Ishikawa (cell line): ENCODE data around the gene CRB3.
A peak's percentile ranks its signal among the peaks of the same experiment; 100 is the strongest.

Experiments
- CEBPB ChIP-seq: IDR thresholded peaks from 2 replicates; pipeline ENCODE4 v1.6.1; 2012
- CREB1 ChIP-seq: IDR thresholded peaks from 2 replicates; pipeline ENCODE4 v1.6.1; 2012; ENCODE audit warnings: low read depth
- EGR1 ChIP-seq: IDR thresholded peaks from 2 replicates; pipeline ENCODE4 v1.6.1; 2012
- EP300 ChIP-seq: IDR thresholded peaks from 2 replicates; pipeline ENCODE4 v1.6.1; 2012; ENCODE audit warnings: borderline replicate concordance
- FOXM1 ChIP-seq: IDR thresholded peaks from 2 replicates; pipeline ENCODE4 v1.6.1; 2012; ENCODE audit warnings: low read depth, borderline replicate concordance
- MAX ChIP-seq: IDR thresholded peaks from 2 replicates; pipeline ENCODE4 v1.6.1; 2012
- NFIC ChIP-seq: IDR thresholded peaks from 2 replicates; pipeline ENCODE4 v1.6.1; 2012
- RAD21 ChIP-seq: IDR thresholded peaks from 2 replicates; pipeline ENCODE4 v1.6.1; 2012; ENCODE audit warnings: low read depth
- REST ChIP-seq: IDR thresholded peaks from 2 replicates; pipeline ENCODE4 v1.6.1; 2012; ENCODE audit warnings: low read depth, mild to moderate bottlenecking
- TAF1 ChIP-seq: IDR thresholded peaks from 2 replicates; pipeline ENCODE4 v1.6.1; 2012; ENCODE audit warnings: low read depth, mild to moderate bottlenecking
- TCF12 ChIP-seq: IDR thresholded peaks from 2 replicates; pipeline ENCODE4 v1.6.1; 2012; ENCODE audit warnings: low read depth
- TEAD4 ChIP-seq: IDR thresholded peaks from 2 replicates; pipeline ENCODE4 v1.6.1; 2012
- YY1 ChIP-seq: IDR thresholded peaks from 2 replicates; pipeline ENCODE4 v1.6.1; 2012; ENCODE audit warnings: low read depth
- ZBTB7A ChIP-seq: IDR thresholded peaks from 2 replicates; pipeline ENCODE4 v1.6.1; 2012; ENCODE audit warnings: low read depth

GRCh38 chr19:6417713-6418561, 46.1 kb upstream of the CRB3 start:
- TF ChIP-seq TEAD4 (no peak), REST (no peak), ZBTB7A (0 out of 2 replicates have a peak, but pooled peaks have one; percentile 27), MAX (no peak), NFIC (no peak), CREB1 (no peak), EP300 (no peak), YY1 (no peak), TAF1 (no peak), EGR1 (no peak), FOXM1 (no peak), TCF12 (no peak), CEBPB (no peak), RAD21 (no peak)
